Measurements from ENCODE around the gene DNM3. TPM values are rescaled to one million over a fixed set of nuclear protein-coding genes. Genes with fewer than 3 reads are reported as not detected.
"Not testable (repeated sequence)": the region's sequence is repeated elsewhere in the genome, so short reads cannot be mapped to it uniquely, and the experiment has no call there.

The DNM3 gene
- total RNA-seq, 1 donor from 2014 or later, result 15.4 TPM

DNA sequence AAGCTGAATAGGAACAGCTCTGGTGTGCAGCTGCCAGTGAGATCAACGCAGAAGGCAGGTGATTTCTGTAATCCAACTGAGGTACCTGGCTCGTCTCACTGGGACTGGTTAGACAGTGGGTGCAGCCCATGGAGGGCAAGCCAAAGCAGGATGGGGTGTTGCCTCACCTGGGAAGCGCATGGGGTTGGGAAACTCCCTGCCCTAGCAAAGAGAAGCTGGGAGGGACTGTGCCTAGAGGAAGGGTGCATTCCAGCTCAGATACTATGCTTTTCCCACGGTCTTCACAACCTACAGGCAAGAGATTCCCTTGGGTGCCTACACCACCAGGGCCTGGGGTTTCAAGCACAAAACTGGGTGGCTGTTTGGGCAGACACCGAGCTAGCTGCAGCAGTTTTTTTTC, 183.2 kb downstream of the DNM3 start:
- Histone ChIP-seq H3K27me3 (no peaks in the 10 kb centered on the region), H3K9me3 (no peaks in the 10 kb centered on the region), H3K27ac (no peak overlapping the region), H3K4me1 (peaks cover 7% of the 10 kb centered on the region), H3K36me3 (no peaks in the 10 kb centered on the region), H3K4me3 (no peak overlapping the region)
- intact Hi-C loops (cut with DNase I), result no loop called here
- DNase-seq (peak; percentile 58), ATAC-seq (peak; percentile 67)
- TF ChIP-seq, protein P1, sequence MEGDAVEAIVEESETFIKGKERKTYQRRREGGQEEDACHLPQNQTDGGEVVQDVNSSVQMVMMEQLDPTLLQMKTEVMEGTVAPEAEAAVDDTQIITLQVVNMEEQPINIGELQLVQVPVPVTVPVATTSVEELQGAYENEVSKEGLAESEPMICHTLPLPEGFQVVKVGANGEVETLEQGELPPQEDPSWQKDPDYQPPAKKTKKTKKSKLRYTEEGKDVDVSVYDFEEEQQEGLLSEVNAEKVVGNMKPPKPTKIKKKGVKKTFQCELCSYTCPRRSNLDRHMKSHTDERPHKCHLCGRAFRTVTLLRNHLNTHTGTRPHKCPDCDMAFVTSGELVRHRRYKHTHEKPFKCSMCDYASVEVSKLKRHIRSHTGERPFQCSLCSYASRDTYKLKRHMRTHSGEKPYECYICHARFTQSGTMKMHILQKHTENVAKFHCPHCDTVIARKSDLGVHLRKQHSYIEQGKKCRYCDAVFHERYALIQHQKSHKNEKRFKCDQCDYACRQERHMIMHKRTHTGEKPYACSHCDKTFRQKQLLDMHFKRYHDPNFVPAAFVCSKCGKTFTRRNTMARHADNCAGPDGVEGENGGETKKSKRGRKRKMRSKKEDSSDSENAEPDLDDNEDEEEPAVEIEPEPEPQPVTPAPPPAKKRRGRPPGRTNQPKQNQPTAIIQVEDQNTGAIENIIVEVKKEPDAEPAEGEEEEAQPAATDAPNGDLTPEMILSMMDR (IDR thresholded peaks at IDR 0.05), result no peak

DNA sequence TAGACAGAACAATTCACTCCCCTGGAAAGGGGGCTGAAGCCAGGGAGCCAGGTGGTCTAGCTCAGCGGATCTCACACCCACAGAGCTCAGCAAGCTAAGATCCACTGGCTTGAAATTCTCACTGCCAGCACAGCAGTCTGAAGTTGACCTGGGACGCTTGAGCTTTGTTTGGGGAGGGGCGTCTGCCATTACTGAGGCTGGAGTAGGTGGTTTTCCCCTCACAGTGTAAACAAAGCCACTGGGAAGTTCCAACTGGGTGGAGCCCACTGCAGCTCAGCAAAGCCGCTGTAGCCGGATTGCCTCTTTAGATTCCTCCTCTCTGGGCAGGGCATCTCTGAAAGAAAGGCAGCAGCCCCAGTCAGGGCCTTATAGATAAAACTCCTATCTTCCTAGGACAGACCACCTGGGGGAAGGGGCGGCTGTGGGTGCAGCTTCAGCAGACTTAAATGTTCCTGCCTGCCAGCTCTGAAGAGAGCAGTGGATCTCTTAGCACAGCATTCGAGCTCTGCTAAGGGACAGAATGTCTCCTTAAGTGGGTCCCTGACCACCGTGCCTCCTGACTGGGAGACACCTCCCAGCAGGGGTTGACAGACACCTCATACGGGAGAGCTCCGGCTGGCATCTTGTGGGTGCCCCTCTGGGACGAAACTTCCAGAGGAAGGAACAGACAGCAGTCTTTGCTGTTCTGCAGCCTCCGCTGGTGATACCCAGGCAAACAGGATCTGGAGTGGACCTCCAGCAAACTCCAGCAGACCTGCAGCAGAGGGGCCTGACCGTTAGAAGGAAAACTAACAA, 183.8 kb downstream of the DNM3 start:
- H3K4me1 ChIP-seq; intact Hi-C loops (cut with DNase I); H3K27me3 ChIP-seq; H3K4me3 ChIP-seq; ATAC-seq; H3K27ac ChIP-seq; H3K9me3 ChIP-seq; H3K36me3 ChIP-seq: not testable (repeated sequence)
- DNase-seq, result peak; percentile 66

DNA sequence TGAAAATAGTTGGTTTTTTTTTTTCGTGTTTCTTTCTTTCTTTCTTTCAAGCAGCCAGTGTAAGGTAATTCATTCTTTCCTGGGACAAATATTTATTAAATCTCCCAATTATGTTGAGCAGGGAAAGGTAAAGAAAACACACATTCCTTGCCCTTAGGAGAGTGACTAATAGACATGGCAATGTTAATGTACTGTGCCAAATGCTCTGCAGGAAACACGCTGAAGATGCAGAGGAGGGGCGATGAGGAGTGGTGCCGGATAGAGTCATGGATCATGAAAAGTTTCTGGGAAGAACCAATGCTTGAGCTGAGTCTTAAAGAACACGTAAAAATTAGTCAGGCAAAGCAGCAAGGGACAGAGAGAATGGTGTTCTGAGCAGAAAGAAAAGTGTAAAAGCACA, 199.2 kb downstream of the DNM3 start:
- no peaks in the 10 kb centered on the region for H3K9me3 ChIP-seq
- intact Hi-C loops (cut with DNase I), result no loop called here
- no peaks in the 10 kb centered on the region for H3K27me3 ChIP-seq
- TF ChIP-seq, protein P1 (IDR thresholded peaks at IDR 0.05), result no peak
- no peak overlapping the region for H3K27ac ChIP-seq
- H3K36me3 ChIP-seq, result no peaks in the 10 kb centered on the region
- ATAC-seq, result no peak
- H3K4me3 ChIP-seq, result no peak overlapping the region
- no peak for DNase-seq
- no peaks in the 10 kb centered on the region for H3K4me1 ChIP-seq

- intact Hi-C loops (cut with DNase I), result no loop called here
- TF ChIP-seq, protein P1 (IDR thresholded peaks at IDR 0.05), result no peak
- no peak overlapping the region for H3K27ac ChIP-seq
- no peak for ATAC-seq
- DNase-seq, result no peak
- H3K9me3 ChIP-seq, result no peaks in the 10 kb centered on the region
- H3K36me3 ChIP-seq, result no peaks in the 10 kb centered on the region
- no peaks in the 10 kb centered on the region for H3K4me1 ChIP-seq
- no peak overlapping the region for H3K4me3 ChIP-seq
- H3K27me3 ChIP-seq, result no peaks in the 10 kb centered on the region
Observed at GRCh38 chr1:172041102-172041501, 199.8 kb downstream of the DNM3 start.

DNA sequence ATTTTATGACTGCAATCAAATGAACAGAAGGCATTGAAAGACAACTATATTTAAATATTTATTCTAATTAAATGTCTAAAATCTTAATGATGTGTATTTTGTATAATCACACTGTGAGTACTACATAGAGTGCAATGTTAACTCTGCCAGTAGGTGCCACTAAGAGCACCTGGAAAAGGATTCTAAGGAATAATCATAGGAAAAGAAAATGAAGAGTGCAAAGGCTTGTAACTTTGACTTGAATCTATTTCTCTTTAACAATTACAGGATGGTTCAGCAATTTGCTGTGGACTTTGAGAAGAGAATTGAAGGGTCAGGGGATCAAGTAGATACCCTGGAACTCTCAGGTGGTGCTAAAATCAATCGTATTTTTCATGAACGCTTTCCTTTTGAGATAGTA, 200.4 kb downstream of the DNM3 start:
- no peak for DNase-seq
- intact Hi-C loops (cut with DNase I), result no loop called here

GRCh38 chr1:172043900-172044299, 202.6 kb downstream of the DNM3 start:
- Histone ChIP-seq H3K4me3 (no peak overlapping the region), H3K4me1 (no peaks in the 10 kb centered on the region), H3K36me3 (no peaks in the 10 kb centered on the region), H3K9me3 (no peaks in the 10 kb centered on the region), H3K27ac (no peak overlapping the region), H3K27me3 (no peaks in the 10 kb centered on the region)
- no peak for ATAC-seq
- TF ChIP-seq, protein P1 (IDR thresholded peaks at IDR 0.05), result no peak
- no peak for DNase-seq
- intact Hi-C loops (cut with DNase I), result no loop called here

More for the DNA sequence above, 200.4 kb downstream of the DNM3 start:
- H3K27me3 ChIP-seq, result no peaks in the 10 kb centered on the region
- H3K9me3 ChIP-seq, result no peaks in the 10 kb centered on the region
- no peaks in the 10 kb centered on the region for H3K36me3 ChIP-seq
- no peak overlapping the region for H3K4me3 ChIP-seq
- TF ChIP-seq, protein P1 (IDR thresholded peaks at IDR 0.05), result peak; percentile 37
- no peak overlapping the region for H3K27ac ChIP-seq
- no peaks in the 10 kb centered on the region for H3K4me1 ChIP-seq
- ATAC-seq, result no peak

All from upper lobe of right lung (tissue), 1 donor.